22Rv1 (cell line): ENCODE data around the gene SLC44A4.

ENCODE experiments used
- CTCF ChIP-seq: fragments of 450-650 bp; IDR thresholded peaks from 2 replicates; pipeline ENCODE4 v1.5.1; 2017; ENCODE audit warnings: mild to moderate bottlenecking
- ZFX ChIP-seq: fragments of 450-650 bp; IDR thresholded peaks from 2 replicates; pipeline ENCODE4 v1.6.1; 2017; ENCODE audit warnings: antibody characterized with exemption, borderline replicate concordance

GRCh38 chr6:31874084-31874670, 4.6 kb downstream of the SLC44A4 start:
- no peak for TF ChIP-seq CTCF
- TF ChIP-seq ZFX, result no peak
